ENCODE measurements around the gene KIFBP.
A peak's percentile ranks its signal among the peaks of the same experiment; 100 is the strongest.
"Not testable (repeated sequence)": the region's sequence is repeated elsewhere in the genome, so short reads cannot be mapped to it uniquely, and the experiment has no call there.

KIFBP gene, protein sequence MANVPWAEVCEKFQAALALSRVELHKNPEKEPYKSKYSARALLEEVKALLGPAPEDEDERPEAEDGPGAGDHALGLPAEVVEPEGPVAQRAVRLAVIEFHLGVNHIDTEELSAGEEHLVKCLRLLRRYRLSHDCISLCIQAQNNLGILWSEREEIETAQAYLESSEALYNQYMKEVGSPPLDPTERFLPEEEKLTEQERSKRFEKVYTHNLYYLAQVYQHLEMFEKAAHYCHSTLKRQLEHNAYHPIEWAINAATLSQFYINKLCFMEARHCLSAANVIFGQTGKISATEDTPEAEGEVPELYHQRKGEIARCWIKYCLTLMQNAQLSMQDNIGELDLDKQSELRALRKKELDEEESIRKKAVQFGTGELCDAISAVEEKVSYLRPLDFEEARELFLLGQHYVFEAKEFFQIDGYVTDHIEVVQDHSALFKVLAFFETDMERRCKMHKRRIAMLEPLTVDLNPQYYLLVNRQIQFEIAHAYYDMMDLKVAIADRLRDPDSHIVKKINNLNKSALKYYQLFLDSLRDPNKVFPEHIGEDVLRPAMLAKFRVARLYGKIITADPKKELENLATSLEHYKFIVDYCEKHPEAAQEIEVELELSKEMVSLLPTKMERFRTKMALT

DNA sequence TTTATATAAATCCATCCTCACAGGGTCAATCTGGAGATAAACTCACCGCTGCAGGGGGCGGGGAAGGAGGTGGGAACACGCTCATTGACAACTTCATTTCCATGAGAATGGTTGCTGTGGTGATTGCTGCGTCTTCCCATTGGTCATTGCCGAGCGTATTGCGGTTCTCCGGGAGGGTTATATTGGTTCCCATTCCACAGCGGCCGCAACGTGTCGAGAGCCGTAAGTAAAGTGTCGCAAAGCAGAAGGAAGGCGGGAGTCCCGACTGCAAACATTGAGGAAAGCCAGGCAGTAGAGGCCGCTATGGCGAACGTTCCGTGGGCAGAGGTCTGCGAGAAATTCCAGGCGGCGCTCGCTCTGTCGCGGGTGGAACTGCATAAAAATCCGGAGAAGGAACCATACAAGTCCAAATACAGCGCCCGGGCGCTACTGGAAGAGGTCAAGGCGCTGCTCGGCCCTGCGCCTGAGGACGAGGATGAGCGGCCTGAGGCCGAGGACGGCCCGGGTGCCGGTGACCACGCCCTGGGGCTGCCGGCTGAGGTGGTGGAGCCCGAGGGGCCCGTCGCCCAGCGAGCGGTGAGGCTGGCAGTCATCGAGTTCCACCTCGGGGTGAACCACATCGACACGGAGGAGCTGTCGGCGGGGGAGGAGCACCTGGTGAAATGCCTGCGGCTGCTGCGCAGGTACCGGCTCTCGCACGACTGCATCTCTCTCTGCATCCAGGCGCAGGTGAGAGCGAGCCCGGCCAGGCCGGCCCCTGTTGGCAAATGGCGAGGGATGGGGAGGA lies at the start of gene KIFBP:
Gene KIFBP, plus strand, starts transcription at position 274 of the 787 bp plus-strand sequence. Its CDS starts 30 bp downstream, at position 304.
- DNase-seq = peak; percentile 93

DNA sequence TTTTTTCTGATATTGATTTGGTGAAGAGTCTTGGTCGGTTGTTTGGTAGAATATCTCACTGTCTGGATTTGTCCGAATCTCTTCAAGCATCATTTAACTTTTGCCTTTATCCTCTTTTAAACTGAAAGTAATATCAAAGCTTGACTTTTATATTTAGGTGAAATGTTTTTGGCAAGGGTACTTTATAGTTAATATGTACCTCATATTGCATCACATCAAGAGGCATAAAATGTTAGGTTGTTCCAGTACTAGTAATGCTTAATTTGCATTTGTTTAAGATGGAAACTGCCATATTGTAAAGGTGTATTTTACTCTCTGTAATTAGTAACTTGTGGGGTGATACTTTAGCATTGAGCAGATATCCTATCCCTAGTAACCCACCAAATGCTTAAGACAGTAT lies 49.7 kb upstream of the KIFBP start:
- DNase-seq = no peak

DNA sequence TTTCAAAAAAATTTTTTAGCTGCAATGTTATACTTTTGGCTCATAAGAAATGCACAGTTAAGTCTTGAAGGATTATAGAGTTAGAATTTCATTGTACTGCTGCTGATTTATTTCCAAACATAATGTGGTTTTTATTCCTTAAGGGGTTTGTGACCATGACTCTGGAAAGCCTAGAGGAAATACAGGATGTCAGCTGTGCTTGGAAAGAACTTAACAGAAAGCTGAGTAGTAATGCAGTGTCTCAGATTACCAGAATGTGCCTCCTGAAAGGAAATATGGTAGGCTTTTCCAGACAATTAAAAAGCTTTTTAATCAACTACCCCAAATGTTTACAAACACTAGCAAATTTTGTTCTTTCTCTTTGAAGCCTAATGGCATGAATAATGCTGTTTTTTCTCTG lies 47.7 kb upstream of the KIFBP start:
- DNase-seq = not testable (repeated sequence)

DNA sequence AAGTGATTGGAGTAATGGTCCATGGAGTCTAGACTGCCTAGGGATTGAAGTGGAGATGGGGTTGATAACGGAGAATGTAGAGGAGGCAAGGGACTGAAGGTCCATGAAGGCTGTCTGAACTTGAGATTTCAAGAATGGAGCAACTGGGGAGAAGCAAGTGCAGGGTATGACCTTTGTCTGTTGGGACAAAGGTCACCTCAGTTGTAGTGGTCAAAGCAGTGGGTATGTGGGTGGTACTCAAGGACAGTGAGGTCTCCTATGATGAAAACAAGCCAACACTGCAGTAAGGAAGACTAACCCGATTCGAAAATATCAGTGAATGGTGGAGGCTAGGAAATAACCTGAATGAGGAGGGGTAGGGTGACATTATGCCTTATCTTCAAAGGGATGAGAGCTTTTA lies 38.0 kb upstream of the KIFBP start:
- DNase-seq = no peak

DNA sequence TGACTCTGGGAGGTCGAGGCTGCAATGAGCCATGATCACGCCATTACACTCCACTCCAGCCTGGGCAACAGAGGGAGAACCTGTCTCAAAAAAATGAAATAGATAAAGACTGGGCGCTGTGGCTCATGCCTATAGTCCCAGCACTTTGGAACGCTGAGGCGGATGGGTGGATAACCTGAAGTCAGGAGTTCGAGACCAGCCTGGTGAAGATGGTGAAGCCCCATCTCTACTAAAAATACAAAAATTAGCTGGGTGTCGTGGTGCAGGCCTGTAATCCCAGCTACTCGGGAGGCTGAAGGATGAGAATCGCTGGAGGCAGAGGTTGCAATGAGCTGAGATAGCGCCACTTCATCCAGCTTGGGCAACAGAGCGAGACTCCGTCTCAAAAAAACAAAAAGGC lies 33.7 kb upstream of the KIFBP start:
- no peak for DNase-seq

DNA sequence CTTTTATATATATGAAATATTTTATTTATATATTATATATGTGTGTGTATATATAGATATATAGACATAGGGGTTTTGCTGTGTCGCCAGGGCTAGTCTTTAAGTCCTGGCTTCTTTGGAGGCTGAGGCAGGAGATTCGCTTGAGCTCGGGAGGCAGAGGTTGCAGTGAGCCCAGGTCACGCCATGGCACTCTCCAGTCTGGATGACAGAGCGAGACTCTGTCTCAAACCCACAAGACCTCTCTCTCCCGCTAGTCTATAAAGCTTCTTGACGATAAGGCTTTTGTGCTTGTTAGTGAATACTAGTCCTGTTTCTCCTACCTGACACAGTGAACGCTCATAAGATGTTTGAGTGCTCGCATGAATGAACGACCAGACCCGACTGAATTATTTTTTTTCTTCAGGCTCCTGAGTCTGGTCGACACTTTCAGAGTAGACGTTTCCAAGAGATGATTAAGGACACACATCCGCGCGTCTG lies 33.2 kb upstream of the KIFBP start:
- no peak for DNase-seq

DNA sequence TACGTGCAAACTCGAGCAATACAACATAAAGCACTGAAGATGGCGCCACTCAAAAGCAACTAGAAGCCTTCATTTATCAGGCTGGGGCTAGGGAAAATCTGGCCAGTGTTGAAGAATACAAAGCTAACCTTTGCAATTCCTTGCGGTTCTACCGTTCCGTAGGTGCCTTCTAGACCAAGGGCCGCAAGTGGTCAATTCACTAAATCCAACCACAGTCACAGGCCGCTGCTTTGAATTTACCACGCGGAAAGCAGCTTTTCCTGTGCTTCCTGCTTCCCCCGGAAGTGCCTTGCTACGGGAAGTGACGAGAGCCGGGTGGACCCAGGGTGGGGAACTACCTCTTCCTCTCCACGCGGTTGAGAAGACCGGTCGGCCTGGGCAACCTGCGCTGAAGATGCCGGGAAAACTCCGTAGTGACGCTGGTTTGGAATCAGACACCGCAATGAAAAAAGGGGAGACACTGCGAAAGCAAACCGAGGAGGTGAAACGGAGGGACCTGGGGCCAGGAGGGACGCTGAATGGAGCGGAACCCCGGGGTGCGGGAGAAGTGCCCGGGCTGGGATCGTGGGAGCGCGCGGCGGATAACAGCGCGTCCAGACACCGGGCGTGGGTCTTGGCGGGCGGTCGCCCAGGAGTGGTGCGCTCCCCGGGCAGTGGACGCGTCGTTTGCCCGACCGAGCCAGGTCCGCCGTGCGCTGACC lies 32.6 kb upstream of the KIFBP start, which contains the start of gene DDX21:
Gene DDX21, plus strand, starts transcription at position 339 of the 701 bp plus-strand sequence. Its CDS starts 56 bp downstream, at position 395.
- peak; percentile 85 for DNase-seq

DNA sequence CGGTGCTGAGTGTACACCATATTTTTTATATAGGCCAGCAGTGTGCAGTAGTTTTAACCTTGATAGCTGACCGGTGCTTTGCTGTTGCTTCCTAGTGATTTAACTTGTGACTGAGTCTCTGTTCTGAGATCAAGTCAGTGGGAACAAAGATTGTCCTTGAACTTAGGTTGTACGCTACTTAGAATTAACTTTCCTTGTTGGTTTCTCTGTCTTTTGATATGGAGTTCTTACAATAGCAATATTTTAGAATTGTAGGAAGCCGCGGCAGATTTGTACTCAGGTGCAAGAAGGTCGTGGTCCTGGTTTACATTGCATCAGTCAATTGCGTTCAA lies 31.4 kb upstream of the KIFBP start:
- DNase-seq = no peak

DNA sequence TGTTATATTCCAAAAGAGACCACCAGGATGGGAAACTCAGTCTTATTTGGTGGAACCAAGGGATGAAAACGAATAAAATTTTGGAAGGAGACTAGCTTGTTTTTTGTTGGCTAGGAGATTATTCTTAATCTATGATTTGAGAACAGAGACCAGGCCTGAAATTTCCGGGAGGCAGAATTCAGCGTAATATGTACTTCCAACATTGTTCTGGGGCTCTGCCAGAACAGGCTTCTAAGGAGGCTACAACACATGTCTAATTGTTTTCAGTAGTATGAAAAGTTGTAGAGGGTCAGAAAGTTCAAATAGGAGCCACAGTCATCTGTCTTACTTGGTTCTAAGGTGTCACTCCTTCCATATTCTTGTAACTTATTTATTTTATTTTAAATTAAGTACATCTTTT lies 30.9 kb upstream of the KIFBP start:
- no peak for DNase-seq

DNA sequence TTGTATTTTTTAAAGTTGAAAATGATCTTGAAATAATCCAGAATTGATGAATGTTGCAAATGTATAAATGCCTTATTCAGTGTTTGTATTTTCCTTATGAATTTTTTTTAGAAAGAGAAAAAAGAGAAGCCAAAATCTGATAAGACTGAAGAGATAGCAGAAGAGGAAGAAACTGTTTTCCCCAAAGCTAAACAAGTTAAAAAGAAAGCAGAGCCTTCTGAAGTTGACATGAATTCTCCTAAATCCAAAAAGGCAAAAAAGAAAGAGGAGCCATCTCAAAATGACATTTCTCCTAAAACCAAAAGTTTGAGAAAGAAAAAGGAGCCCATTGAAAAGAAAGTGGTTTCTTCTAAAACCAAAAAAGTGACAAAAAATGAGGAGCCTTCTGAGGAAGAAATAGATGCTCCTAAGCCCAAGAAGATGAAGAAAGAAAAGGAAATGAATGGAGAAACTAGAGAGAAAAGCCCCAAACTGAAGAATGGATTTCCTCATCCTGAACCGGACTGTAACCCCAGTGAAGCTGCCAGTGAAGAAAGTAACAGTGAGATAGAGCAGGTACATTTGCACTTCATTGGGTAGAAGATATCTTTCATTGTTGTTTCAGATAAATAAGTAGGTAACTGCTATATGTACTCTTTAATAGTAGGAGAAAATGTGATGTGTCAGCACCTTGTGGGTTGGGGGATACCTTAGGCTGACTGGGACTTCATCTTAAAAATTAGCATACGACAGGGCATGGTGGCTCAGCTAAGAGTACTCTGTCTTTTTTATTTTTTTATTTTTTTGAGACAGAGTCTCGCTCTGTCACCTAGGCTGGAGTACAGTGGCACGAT lies 28.7 kb upstream of the KIFBP start:
- no peak for DNase-seq

DNA sequence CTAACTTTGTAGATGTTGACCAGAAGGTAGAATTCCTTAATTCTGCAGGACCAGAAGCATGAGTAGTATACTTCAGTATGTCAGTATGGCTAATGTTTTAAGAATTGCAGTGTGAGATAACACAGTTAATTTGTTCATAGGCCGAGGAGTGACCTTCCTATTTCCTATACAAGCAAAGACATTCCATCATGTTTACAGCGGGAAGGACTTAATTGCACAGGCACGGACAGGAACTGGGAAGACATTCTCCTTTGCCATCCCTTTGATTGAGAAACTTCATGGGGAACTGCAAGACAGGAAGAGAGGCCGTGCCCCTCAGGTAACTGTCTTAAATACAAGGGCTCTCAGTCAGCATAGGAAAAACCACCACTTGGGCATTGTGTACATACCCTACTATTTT lies 25.5 kb upstream of the KIFBP start:
- DNase-seq = no peak

DNA sequence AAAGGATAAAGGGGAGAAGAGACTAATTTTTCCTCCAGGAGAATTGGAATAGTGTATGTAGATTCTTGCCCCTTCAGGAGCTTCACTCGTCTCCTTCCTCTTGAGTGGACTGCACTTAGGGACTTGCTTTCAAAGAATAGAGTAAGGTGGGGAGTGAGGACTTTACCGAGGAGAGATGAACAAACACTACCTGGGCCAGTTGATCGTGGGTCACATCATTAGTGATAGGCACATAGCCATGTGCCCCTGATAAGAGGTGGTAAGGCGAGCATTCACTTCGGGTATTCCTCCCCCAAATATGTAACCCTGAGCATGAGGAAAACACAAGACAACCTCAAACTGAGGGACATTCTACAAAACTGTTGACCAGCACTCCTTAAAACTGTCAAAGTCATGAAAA lies 14.6 kb upstream of the KIFBP start:
- no peak for DNase-seq

DNA sequence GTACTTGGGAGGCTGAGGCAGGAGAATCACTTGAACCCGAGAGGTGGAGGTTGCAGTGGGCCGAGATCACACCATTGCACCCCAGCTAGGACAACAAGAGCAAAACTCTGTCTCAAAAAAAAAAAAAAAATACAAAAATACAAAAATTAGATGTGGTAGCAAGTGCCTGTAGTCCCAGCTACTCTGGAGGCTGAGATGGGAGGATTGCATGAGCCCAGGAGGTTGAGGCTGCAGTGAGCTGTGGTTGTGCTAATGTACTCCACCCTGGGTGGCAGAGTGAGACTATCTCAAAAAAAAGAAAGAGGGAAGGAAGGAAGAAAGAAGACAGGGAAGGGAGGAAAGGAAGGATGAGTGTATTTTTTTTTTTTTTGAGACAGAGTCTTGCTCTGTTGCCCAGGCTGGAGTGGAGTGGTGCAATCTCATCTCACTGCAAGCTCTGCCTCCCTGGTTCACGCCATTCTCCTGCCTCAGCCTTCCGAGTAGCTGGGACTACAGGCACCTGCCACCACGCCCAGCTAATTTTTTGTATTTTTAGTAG lies 12.6 kb upstream of the KIFBP start:
- not testable (repeated sequence) for DNase-seq

DNA sequence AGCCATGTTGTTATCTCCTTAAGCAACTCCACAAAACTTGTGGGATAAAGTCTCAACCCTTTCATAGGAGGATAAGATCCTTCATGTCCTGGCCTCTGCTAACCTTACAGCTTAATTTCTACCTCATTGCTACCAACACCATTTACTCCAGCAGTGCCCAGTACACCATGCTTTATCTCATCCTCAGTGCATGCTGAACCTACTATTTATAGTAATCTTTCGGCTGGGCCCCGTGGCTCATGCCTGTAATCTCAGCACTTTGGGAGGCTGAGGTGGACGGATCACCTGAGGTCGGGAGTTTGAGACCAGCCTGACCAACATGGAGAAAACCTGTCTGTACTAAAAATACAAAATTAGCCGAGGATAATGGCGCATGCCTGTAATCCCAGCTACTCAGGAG lies 8.9 kb upstream of the KIFBP start:
- DNase-seq = not testable (repeated sequence)

DNA sequence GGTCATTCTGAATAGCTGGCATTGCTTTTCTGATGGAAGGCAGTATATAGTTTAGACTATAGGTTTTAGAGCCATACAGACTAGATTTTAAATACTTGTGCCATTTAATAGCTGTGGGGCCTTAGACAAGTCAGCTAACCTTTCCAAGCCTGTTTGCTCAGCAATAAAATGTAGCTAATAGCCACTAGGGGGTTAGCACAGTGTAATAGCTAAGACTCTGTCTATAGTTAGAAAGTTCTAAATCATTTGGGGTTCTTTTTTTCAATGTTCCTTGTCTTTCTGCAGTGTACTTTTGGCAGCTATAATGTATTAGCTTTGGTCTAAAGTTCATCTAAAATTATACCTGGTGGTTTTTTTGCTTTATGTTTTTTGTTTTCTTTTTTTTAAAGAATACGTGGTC lies 7.5 kb upstream of the KIFBP start:
- no peak for DNase-seq

DNA sequence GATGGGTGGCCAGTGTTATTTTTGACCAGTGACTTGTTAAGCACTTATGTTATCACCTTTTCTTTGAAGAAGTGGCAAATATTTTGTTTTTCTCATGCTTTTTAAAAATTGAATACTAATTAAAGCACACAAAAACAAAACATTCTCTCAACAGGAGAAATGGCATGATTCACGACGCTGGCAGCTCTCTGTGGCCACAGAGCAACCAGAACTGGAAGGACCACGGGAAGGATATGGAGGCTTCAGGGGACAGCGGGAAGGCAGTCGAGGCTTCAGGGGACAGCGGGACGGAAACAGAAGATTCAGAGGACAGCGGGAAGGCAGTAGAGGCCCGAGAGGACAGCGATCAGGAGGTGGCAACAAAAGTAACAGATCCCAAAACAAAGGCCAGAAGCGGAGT lies 6.2 kb upstream of the KIFBP start:
- no peak for DNase-seq

DNA sequence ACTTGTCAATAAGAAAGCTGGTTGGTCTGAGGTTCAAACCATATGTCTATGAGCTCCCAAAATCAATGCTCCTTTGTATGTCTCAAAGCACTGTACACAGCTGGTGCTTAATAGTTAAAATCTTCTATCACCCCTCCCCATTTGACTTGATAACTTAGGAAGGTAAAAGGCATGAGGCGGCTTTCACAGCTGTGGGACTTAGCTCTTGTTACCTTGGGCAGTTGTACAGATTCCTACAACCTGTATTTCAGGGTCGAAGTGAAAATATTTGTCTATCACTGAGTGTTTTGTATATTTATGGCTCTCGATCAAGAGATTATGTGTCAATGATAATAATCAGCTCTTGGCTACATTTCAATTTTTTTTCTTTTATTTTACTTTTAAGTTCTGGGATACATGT lies 992 bp upstream of the KIFBP start:
- no peak for DNase-seq

DNA sequence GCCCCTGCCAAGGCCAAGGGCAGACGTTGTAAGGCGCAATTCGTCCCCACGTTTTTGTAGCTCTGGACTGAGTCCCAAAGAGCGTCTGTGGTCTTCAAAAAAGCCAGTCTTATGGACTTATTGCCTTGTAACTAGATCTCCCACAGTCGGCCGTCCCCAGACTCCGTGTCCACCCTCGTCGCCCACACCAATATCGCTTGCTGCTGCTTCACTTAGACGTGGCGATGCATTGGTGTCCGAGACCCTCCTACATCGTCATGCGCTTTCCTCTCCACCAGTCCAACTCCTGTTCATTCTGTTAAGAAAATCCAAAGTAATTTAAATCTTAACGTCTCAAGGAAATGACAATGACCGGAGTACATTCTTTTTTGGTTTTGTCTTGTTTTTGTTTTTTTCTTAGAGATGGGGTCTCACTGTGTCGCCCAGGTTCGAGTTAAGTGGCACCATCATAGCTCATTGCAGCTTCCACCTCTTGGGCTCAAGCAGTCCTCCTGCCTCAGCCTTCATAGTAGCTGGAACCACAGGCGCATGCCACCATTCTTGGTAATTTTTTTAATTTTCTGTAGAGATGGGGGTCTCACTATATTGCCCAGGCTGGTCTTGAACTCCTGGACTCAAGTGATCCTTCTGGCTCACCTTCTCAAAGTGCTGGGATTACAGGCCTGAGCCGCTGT lies 851 bp downstream of the KIFBP start:
- no peak for DNase-seq

DNA sequence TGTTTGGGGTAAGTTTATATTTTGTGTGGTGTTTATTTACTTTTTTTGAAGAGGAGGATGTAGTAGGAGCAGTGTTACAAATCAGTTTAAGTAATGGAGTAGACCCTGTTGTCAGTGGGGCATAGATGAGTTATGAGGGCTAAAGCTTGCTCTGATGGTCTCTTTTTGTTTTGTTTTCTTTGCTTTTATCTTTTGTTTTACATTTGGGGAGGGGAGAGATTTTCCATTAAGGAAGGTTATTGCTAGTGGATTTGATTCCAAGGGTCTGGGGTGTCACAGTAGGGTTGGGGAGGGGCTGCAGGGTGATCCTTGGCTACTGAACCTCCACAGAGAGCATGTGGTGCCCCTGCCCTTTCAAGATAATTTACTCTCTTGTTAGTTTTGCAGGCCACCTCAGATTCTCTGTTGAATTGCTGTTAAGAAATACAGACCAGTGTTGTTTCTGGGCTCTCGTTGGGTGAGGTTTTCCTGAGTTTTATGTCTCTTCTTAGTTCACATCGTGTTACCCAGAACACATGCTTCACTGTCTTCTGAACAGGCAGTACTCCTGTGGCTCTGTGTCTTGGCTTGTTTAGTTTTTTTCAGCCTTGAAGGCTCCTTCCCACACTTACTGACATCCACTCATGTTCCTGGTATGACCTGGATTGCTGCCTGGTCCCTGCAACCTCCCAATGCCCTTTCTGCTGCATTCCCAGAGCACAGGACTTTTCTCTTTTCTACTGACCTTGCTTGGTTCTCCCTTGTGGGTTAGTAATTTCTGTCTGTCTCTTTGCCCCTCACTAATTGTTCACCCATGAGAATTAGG lies 4.2 kb downstream of the KIFBP start:
- no peak for DNase-seq

DNA sequence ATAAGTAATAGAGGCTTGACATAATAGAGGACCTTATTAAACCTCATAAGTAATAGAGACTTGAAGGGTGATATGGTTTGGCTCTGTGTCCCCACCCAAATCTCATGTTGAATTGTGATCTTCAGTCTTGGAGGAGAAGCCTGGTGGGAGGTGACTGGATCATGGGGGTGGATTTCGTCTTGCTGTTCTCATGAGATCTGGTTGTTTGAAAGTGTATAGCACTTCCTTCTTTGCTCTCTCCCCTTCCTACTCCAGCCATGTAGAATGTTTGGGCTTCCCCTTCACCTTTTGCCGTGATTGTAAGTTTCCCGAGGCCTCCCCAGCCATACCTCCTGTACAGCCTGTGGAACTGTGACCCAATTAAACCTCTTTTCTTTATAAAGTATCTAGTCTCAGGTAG lies 8.6 kb downstream of the KIFBP start:
- no peak for DNase-seq
